Osteoblast (primary cell): Measurements from ENCODE around the gene AFAP1. TPM values are rescaled to one million over a fixed set of nuclear protein-coding genes. Genes with fewer than 3 reads are reported as not detected.

ENCODE experiments used
- DNase-seq: peaks from one replicate; pipeline ENCODE4 v3.0.0; 2011; ENCODE audit warnings: low spot score, mixed read lengths; ENCODE audit not compliant: insufficient read length; ENCODE audit errors: missing footprints
- H2AFZ ChIP-seq: 2 replicates; pipeline ENCODE4 v1.6.0; 2011; ENCODE audit warnings: mild to moderate bottlenecking, low read length
- H3K27ac ChIP-seq: 2 replicates; pipeline ENCODE4 v1.5.1; 2011; ENCODE audit warnings: mild to moderate bottlenecking, low read depth, low read length, moderate library complexity
- H3K27me3 ChIP-seq: 2 replicates; pipeline ENCODE4 v1.6.0; 2012; ENCODE audit warnings: mild to moderate bottlenecking, control low read depth, inconsistent platforms, low read length, moderate library complexity; ENCODE audit not compliant: insufficient read depth
- H3K36me3 ChIP-seq: 2 replicates; pipeline ENCODE4 v1.5.1; 2011; ENCODE audit warnings: mild to moderate bottlenecking, low read length, control low read depth, moderate library complexity; ENCODE audit not compliant: insufficient read depth
- H3K4me1 ChIP-seq: 2 replicates; pipeline ENCODE4 v1.5.1; 2011; ENCODE audit warnings: mild to moderate bottlenecking, low read length, control low read depth, moderate library complexity; ENCODE audit not compliant: insufficient read depth
- H3K4me2 ChIP-seq: 2 replicates; pipeline ENCODE4 v1.6.0; 2011; ENCODE audit warnings: mild to moderate bottlenecking, low read length; ENCODE audit not compliant: insufficient read depth
- H3K4me3 ChIP-seq: fragments of 200-600 bp; sonication (generic); 3 replicates; pipeline ENCODE4 v1.5.1; 2012; ENCODE audit warnings: mild to moderate bottlenecking, low read length, inconsistent platforms; ENCODE audit not compliant: insufficient read depth
- H3K79me2 ChIP-seq: 2 replicates; pipeline ENCODE4 v1.6.0; 2012; ENCODE audit warnings: mild to moderate bottlenecking, low read length, control low read depth, inconsistent platforms; ENCODE audit not compliant: insufficient read depth
- H3K9me3 ChIP-seq: 2 replicates; pipeline ENCODE4 v1.5.1; 2011; ENCODE audit warnings: low read depth, low read length, control low read depth
- H4K20me1 ChIP-seq: 2 replicates; pipeline ENCODE4 v1.6.0; 2012; ENCODE audit warnings: mild to moderate bottlenecking, low read length, control low read depth; ENCODE audit not compliant: insufficient read depth
- total RNA-seq: library from RNA; depleted of rRNA; stranded (reverse); fragments of >200 nt; gene quantifications from 2 replicates; pipeline ENCODE4 v1.2.3, GENCODE V29; 2012
- TF ChIP-seq, protein P1 (sequence below): IDR thresholded peaks from 2 replicates; pipeline ENCODE4 v1.5.1; 2011; ENCODE audit warnings: mild to moderate bottlenecking, low read depth, low read length, moderate library complexity; ENCODE audit errors: extremely low read depth

AFAP1 gene
- total RNA-seq, 1 donor, result 101 TPM

- no peaks in the 10 kb centered on the region for H3K79me2 ChIP-seq
- H3K27me3 ChIP-seq, result no peaks in the 10 kb centered on the region
- no peak overlapping the region for H3K4me3 ChIP-seq
- no peaks in the 10 kb centered on the region for H3K36me3 ChIP-seq
- H3K4me1 ChIP-seq, result peaks cover 17% of the 10 kb centered on the region
- H3K9me3 ChIP-seq, result no peaks in the 10 kb centered on the region
- H3K27ac ChIP-seq, result no peak overlapping the region
- H4K20me1 ChIP-seq, result no peaks in the 10 kb centered on the region
- no peak overlapping the region for H2AFZ ChIP-seq
- TF ChIP-seq, protein P1, sequence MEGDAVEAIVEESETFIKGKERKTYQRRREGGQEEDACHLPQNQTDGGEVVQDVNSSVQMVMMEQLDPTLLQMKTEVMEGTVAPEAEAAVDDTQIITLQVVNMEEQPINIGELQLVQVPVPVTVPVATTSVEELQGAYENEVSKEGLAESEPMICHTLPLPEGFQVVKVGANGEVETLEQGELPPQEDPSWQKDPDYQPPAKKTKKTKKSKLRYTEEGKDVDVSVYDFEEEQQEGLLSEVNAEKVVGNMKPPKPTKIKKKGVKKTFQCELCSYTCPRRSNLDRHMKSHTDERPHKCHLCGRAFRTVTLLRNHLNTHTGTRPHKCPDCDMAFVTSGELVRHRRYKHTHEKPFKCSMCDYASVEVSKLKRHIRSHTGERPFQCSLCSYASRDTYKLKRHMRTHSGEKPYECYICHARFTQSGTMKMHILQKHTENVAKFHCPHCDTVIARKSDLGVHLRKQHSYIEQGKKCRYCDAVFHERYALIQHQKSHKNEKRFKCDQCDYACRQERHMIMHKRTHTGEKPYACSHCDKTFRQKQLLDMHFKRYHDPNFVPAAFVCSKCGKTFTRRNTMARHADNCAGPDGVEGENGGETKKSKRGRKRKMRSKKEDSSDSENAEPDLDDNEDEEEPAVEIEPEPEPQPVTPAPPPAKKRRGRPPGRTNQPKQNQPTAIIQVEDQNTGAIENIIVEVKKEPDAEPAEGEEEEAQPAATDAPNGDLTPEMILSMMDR, result no peak
- DNase-seq, result peak; percentile 58
- no peak overlapping the region for H3K4me2 ChIP-seq
These were observed 38.8 kb upstream of the AFAP1 start for GRCh38 chr4:7978489-7978888.

GRCh38 chr4:7976634-7977033 lies 37.0 kb upstream of the AFAP1 start:
- no peak overlapping the region for H3K4me2 ChIP-seq
- peaks cover 20% of the 10 kb centered on the region for H3K4me1 ChIP-seq
- no peak overlapping the region for H2AFZ ChIP-seq
- TF ChIP-seq, protein P1, result no peak
- H3K36me3 ChIP-seq, result no peaks in the 10 kb centered on the region
- DNase-seq, result no peak
- H4K20me1 ChIP-seq, result no peaks in the 10 kb centered on the region
- peaks cover 6% of the 10 kb centered on the region for H3K79me2 ChIP-seq
- H3K27ac ChIP-seq, result no peak overlapping the region
- H3K27me3 ChIP-seq, result no peaks in the 10 kb centered on the region
- no peak overlapping the region for H3K4me3 ChIP-seq
- no peaks in the 10 kb centered on the region for H3K9me3 ChIP-seq

DNA sequence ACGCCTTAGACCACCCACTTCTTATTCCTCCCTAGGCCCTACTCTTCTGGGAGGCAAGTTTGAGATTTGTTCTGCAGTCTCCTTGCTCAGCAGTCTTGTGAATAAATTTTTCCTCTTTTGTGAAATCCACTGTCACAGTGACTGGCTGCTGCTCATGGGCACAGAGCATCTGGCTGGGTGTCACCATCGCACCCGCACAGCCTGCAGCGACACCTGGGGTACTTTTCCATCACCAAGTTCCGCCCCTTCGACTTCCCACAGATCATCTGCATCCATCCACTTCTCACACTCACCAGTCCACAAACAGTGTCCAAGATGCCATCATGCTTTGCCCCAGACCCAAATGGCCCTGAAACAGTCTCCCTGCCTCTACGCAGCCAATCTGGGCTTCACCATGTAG lies 36.4 kb upstream of the AFAP1 start:
- Histone ChIP-seq H3K4me2 (no peak overlapping the region), H2AFZ (no peak overlapping the region), H3K79me2 (peaks cover 6% of the 10 kb centered on the region), H3K36me3 (no peaks in the 10 kb centered on the region), H3K27me3 (no peaks in the 10 kb centered on the region), H4K20me1 (no peaks in the 10 kb centered on the region), H3K4me1 (peaks cover 21% of the 10 kb centered on the region), H3K27ac (no peak overlapping the region), H3K9me3 (no peaks in the 10 kb centered on the region), H3K4me3 (no peak overlapping the region)
- DNase-seq, result peak; percentile 48
- TF ChIP-seq, protein P1, result no peak

DNA sequence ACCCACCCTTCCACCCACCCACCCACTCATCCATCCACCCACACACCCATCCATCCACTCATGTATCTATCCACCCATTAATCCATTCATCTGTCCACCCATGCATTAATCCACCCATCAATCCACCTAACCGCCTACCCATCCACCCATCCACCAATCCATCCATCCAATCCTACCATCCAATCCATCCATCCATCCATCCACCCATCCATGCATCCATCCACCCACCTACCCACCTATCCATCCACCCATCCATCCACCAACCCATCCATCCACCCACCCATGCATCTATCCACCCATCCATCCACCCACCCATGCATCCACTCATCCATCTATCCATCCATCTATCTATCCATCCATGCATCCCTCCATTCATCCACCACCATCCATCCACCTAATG lies 34.8 kb upstream of the AFAP1 start:
- H3K4me3 ChIP-seq, result no peak overlapping the region
- H2AFZ ChIP-seq, result no peak overlapping the region
- H3K79me2 ChIP-seq, result peaks cover 6% of the 10 kb centered on the region
- no peaks in the 10 kb centered on the region for H3K27me3 ChIP-seq
- TF ChIP-seq, protein P1, result no peak
- no peak overlapping the region for H3K27ac ChIP-seq
- DNase-seq, result no peak
- H4K20me1 ChIP-seq, result no peaks in the 10 kb centered on the region
- peaks cover 31% of the 10 kb centered on the region for H3K4me1 ChIP-seq
- no peak overlapping the region for H3K4me2 ChIP-seq
- H3K9me3 ChIP-seq, result no peaks in the 10 kb centered on the region
- H3K36me3 ChIP-seq, result no peaks in the 10 kb centered on the region
